GM06990 (cell line): Measurements from ENCODE around the gene IGF2R.

Experiments used
- DNase-seq: peaks from one replicate; pipeline ENCODE4 v3.0.0-alpha.2; 2011; ENCODE audit not compliant: insufficient read length; ENCODE audit errors: extremely low read depth
- H3K27me3 ChIP-seq: replicated peaks from 2 replicates; pipeline ENCODE4 v1.6.0; 2011; ENCODE audit warnings: low read length; ENCODE audit not compliant: control insufficient read depth, insufficient read depth
- H3K36me3 ChIP-seq: 2 replicates; pipeline ENCODE4 v1.5.1; 2011; ENCODE audit warnings: low read length; ENCODE audit not compliant: control insufficient read depth, insufficient read depth
- H3K4me3 ChIP-seq: replicated peaks from 2 replicates; pipeline ENCODE4 v1.5.1; 2011; ENCODE audit warnings: low read depth, mild to moderate bottlenecking, control low read depth, low read length
- TF ChIP-seq, protein P1 (sequence below): IDR thresholded peaks from 2 replicates; pipeline ENCODE4 v1.5.1; 2011; ENCODE audit warnings: low read length, control low read depth, mild to moderate bottlenecking, inconsistent platforms; ENCODE audit not compliant: insufficient read depth, poor library complexity, severe bottlenecking

The IGF2R gene

DNA sequence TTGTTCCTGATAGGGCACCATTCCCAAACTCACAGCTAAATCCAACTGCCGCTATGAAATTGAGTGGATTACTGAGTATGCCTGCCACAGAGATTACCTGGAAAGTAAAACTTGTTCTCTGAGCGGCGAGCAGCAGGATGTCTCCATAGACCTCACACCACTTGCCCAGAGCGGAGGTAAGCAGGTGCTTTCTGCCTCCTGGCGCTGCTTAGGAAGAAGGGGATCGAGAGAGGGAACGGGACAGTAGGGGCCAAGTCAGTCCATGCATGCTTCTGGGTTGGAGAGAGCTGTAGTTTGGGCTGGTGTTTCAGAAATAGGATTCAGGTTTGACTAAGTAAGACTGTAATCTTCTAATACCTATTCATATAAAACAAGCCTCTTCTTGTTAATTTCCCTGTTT is 63.7 kb downstream of the IGF2R start:
- Histone ChIP-seq H3K36me3 (peaks cover 37% of the 10 kb centered on the region), H3K27me3 (no peaks in the 10 kb centered on the region), H3K4me3 (no peak overlapping the region)
- TF ChIP-seq, protein P1, sequence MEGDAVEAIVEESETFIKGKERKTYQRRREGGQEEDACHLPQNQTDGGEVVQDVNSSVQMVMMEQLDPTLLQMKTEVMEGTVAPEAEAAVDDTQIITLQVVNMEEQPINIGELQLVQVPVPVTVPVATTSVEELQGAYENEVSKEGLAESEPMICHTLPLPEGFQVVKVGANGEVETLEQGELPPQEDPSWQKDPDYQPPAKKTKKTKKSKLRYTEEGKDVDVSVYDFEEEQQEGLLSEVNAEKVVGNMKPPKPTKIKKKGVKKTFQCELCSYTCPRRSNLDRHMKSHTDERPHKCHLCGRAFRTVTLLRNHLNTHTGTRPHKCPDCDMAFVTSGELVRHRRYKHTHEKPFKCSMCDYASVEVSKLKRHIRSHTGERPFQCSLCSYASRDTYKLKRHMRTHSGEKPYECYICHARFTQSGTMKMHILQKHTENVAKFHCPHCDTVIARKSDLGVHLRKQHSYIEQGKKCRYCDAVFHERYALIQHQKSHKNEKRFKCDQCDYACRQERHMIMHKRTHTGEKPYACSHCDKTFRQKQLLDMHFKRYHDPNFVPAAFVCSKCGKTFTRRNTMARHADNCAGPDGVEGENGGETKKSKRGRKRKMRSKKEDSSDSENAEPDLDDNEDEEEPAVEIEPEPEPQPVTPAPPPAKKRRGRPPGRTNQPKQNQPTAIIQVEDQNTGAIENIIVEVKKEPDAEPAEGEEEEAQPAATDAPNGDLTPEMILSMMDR = no peak
- no peak for DNase-seq

DNA sequence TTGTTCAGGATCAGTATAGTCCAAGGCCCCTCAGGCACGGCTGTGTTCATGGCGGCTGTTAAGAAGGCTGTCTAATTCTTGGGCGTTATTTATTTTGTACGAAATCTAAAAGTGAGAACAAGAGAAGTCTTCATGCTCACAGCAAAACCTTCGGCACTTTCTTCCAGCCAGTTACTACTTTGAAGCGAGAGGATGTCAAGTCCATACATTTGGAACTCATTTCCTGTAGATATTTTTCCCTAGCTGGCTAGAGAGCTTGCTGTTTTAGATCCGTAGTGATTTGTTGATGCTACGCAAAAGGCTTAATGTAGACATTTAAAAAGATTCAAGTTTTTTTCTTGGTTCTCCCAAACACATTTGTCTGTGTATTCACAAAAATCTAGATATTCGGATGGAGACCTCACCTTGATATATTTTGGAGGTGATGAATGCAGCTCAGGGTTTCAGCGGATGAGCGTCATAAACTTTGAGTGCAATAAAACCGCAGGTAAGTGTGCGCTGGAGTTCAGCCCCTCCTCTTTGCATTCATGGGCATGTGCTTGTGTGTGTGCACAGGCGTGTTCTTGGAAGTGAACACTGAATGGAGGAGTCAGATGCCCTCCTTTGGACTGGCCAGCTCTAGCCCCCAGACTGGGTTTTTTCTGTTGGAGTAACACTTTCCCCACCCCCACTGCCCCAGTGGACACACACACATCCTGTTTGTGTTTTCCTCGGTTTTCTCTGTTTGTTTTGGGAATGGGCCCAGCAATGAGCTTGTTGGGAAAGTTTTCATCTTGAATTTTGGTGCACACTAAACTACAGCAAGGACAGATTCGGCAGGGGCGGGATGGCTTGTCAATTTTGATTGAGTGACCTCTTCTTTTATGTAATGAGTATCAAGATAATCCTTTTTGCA is 65.4 kb downstream of the IGF2R start:
- DNase-seq = no peak
- H3K4me3 ChIP-seq = no peak overlapping the region
- TF ChIP-seq, protein P1 = no peak
- peaks cover 32% of the 10 kb centered on the region for H3K36me3 ChIP-seq
- no peaks in the 10 kb centered on the region for H3K27me3 ChIP-seq

DNA sequence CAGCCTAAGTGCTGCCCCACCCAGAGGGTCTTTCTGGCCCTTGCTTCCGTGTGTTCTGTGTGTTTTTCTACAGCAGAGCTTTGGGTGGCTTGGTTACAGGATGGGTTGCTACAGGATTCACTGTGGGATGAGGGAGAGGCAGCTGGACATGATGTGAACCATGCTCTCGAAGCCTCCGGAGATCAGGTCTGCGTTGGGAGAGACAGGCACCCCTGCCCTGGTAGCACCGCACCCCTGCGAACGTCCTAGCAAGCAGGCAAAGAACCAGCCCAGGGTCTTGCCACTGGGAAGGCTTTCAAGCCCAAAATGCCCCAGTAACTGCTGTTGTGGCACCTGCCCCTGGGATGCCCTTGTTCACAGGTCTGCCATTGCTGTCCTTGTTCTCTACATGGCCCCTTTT is 66.4 kb downstream of the IGF2R start:
- H3K27me3 ChIP-seq = no peaks in the 10 kb centered on the region
- TF ChIP-seq, protein P1 = no peak
- H3K36me3 ChIP-seq = peaks cover 32% of the 10 kb centered on the region
- DNase-seq = no peak
- no peak overlapping the region for H3K4me3 ChIP-seq

DNA sequence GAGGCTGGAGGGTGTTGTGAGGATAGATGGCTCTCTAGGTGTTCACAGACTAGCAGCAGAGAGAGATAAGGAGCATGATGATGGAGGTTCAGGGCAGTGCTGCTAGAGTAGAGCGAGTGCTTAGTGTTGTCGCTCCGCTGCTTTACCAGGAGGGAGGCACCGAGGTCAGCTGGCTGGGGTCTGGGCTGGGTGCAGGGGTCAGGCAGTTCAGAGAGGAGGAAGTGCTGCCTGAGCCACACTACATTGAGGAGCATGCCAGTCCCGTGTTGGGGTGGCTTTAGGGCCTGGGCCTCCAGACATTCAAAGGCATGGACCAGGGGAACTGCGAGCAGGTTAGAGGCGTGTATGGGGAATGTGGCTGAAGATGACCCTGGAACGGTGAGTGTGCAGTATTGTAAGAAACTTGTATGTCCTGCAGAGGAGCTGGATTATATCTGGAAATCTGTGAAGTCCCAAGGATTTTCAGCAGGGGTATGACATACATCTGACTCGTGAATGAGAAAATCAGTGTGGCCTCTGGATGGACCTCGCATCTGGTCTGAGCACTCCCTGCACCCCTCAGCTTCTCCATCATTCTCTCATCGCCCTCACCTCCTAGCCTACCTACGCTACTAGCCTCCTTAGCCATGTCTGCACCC is 66.9 kb downstream of the IGF2R start:
- Histone ChIP-seq H3K27me3 (no peaks in the 10 kb centered on the region), H3K36me3 (peaks cover 33% of the 10 kb centered on the region), H3K4me3 (no peak overlapping the region)
- no peak for DNase-seq
- TF ChIP-seq, protein P1 = no peak

DNA sequence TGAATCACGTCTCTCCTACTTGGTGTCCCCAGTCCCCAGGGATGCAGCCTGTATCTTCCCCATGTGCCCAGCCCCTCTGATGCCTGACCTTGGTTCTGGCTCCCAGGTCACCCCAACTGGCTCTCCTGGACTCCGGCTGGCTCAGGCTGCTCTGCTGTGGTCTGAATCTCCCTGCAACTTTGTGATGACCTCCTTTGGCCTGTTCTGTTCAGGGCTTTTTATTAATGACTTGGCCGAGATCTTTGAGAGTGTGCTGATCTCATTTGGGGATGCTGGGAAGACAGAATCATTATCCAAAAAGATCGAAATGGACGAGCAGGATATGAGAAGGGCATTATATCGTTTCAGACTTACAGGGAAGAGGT is 67.4 kb downstream of the IGF2R start:
- Histone ChIP-seq H3K36me3 (peaks cover 37% of the 10 kb centered on the region), H3K27me3 (no peaks in the 10 kb centered on the region)
- DNase-seq = no peak

More for the DNA sequence above, 67.4 kb downstream of the IGF2R start:
- TF ChIP-seq, protein P1 = no peak
- no peak overlapping the region for H3K4me3 ChIP-seq
